DMS114 treated with DMSO at 0.1 percent for 48 hours (cell line): ENCODE results near the gene SREBF2.
A peak's percentile ranks its signal among the peaks of the same experiment; 100 is the strongest.
"Not testable (repeated sequence)": the region's sequence is repeated elsewhere in the genome, so short reads cannot be mapped to it uniquely, and the experiment has no call there.

ENCODE experiments used
- DNase-seq: peaks from one replicate; lab custom pipeline; 2025; ENCODE audit not compliant: unreplicated experiment; lab: John Stamatoyannopoulos, UW

The SREBF2 gene

GRCh38 chr22:41820447-41820846 lies 12.5 kb upstream of the SREBF2 start:
- DNase-seq, result no peak

GRCh38 chr22:41821471-41822316 lies 11.2 kb upstream of the SREBF2 start:
- no peak for DNase-seq

GRCh38 chr22:41822317-41823057 lies 10.4 kb upstream of the SREBF2 start:
- peak; percentile 24 for DNase-seq

GRCh38 chr22:41823797-41824196 lies 9.1 kb upstream of the SREBF2 start:
- no peak for DNase-seq

GRCh38 chr22:41825376-41825775 lies 7.5 kb upstream of the SREBF2 start:
- no peak for DNase-seq

GRCh38 chr22:41826021-41826420 lies 6.9 kb upstream of the SREBF2 start:
- no peak for DNase-seq

- no peak for DNase-seq
Observed at GRCh38 chr22:41826430-41827383, 6.2 kb upstream of the SREBF2 start.

GRCh38 chr22:41827671-41828070 lies 5.2 kb upstream of the SREBF2 start:
- DNase-seq, result no peak

GRCh38 chr22:41828516-41828915 lies 4.4 kb upstream of the SREBF2 start:
- DNase-seq, result no peak

GRCh38 chr22:41830174-41830573 lies 2.7 kb upstream of the SREBF2 start:
- DNase-seq, result no peak

GRCh38 chr22:41831383-41831782 lies 1.5 kb upstream of the SREBF2 start:
- DNase-seq, result no peak

- DNase-seq, result no peak
Observed at GRCh38 chr22:41831828-41832552, 915 bp upstream of the SREBF2 start.

GRCh38 chr22:41833369-41834004 lies 582 bp downstream of the SREBF2 start:
- no peak for DNase-seq

GRCh38 chr22:41834005-41834944 lies 1.4 kb downstream of the SREBF2 start:
- DNase-seq, result no peak

- not testable (repeated sequence) for DNase-seq
Observed at GRCh38 chr22:41835462-41835861, 2.6 kb downstream of the SREBF2 start.

- no peak for DNase-seq
Observed at GRCh38 chr22:41836551-41836950, 3.6 kb downstream of the SREBF2 start.

GRCh38 chr22:41838842-41839618 lies 6.1 kb downstream of the SREBF2 start:
- DNase-seq, result no peak

- DNase-seq, result no peak
Observed at GRCh38 chr22:41840216-41840615, 7.3 kb downstream of the SREBF2 start.
